GM12873 (cell line): ENCODE data around the gene CD300A.

ENCODE experiments used
- CTCF ChIP-seq: IDR thresholded peaks from 2 replicates; pipeline ENCODE4 v1.5.1; 2012; ENCODE audit warnings: low read depth, mild to moderate bottlenecking, moderate library complexity, low read length, control low read depth; ENCODE audit not compliant: insufficient read depth; ENCODE audit errors: missing control alignments

The CD300A gene

GRCh38 chr17:74529243-74529642, 62.8 kb downstream of the CD300A start:
- TF ChIP-seq CTCF: no peak

- TF ChIP-seq CTCF: no peak
Observed at GRCh38 chr17:74530831-74531150, 64.4 kb downstream of the CD300A start.

- TF ChIP-seq CTCF: no peak
Observed at GRCh38 chr17:74531231-74531761, 64.9 kb downstream of the CD300A start, which contains the start of gene CD300LB. Gene CD300LB, minus strand, starts transcription at chr17:74531475. Its CDS starts 125 bp downstream, at chr17:74531350.

GRCh38 chr17:74532115-74532514, 65.7 kb downstream of the CD300A start:
- no peak for TF ChIP-seq CTCF
